HEK293 (cell line): ENCODE data around the gene ZNF367.

ENCODE experiments used
- HOXD13 ChIP-seq: sonication (generic); formaldehyde crosslinking; IDR thresholded peaks from 2 replicates; pipeline ENCODE4 v1.8.0; 2022; ENCODE audit warnings: missing genetic modification reagents, borderline replicate concordance
- KLF10 ChIP-seq: fragments of 450-650 bp; IDR thresholded peaks from 2 replicates; pipeline ENCODE4 v1.5.1; 2018; ENCODE audit warnings: missing biosample characterization, mild to moderate bottlenecking, missing genetic modification characterization
- KLF17 ChIP-seq: fragments of 450-650 bp; formaldehyde crosslinking; IDR thresholded peaks from 2 replicates; pipeline ENCODE4 v1.5.1; 2016; ENCODE audit warnings: missing biosample characterization, missing genetic modification characterization
- YY2 ChIP-seq: fragments of 450-650 bp; formaldehyde crosslinking; IDR thresholded peaks from 2 replicates; pipeline ENCODE4 v1.5.1; 2016; ENCODE audit warnings: missing biosample characterization, missing genetic modification characterization
- ZBTB10 ChIP-seq: fragments of 450-650 bp; formaldehyde crosslinking; IDR thresholded peaks from 2 replicates; pipeline ENCODE4 v1.5.1; 2016; ENCODE audit warnings: missing biosample characterization, missing genetic modification characterization
- ZFP41 ChIP-seq: fragments of 450-650 bp; formaldehyde crosslinking; IDR thresholded peaks from 2 replicates; pipeline ENCODE4 v1.5.1; 2016; ENCODE audit warnings: missing biosample characterization, missing genetic modification characterization, borderline replicate concordance
- ZFP69B ChIP-seq: fragments of 450-650 bp; formaldehyde crosslinking; IDR thresholded peaks from 2 replicates; pipeline ENCODE4 v1.5.1; 2016; ENCODE audit warnings: missing biosample characterization, missing genetic modification characterization
- ZIC2 ChIP-seq: fragments of 450-650 bp; formaldehyde crosslinking; IDR thresholded peaks from 2 replicates; pipeline ENCODE4 v1.5.1; 2016; ENCODE audit warnings: missing biosample characterization, missing genetic modification characterization
- ZNF202 ChIP-seq: fragments of 450-650 bp; formaldehyde crosslinking; IDR thresholded peaks from 2 replicates; pipeline ENCODE4 v1.5.1; 2016; ENCODE audit warnings: missing biosample characterization, missing genetic modification characterization, borderline replicate concordance
- ZNF211 ChIP-seq: fragments of 450-650 bp; formaldehyde crosslinking; IDR thresholded peaks from 2 replicates; pipeline ENCODE4 v1.5.1; 2016; ENCODE audit warnings: low read depth, missing biosample characterization, missing genetic modification characterization
- ZNF302 ChIP-seq: fragments of 450-650 bp; formaldehyde crosslinking; IDR thresholded peaks from 2 replicates; pipeline ENCODE4 v1.5.1; 2016; ENCODE audit warnings: missing biosample characterization, missing genetic modification characterization, low read depth
- ZNF350 ChIP-seq: fragments of 450-650 bp; formaldehyde crosslinking; IDR thresholded peaks from 2 replicates; pipeline ENCODE4 v1.5.0; 2017; ENCODE audit warnings: missing biosample characterization, mild to moderate bottlenecking, missing genetic modification characterization
- ZNF561 ChIP-seq: fragments of 450-650 bp; IDR thresholded peaks from 2 replicates; pipeline ENCODE4 v1.5.1; 2018; ENCODE audit warnings: missing biosample characterization, missing genetic modification characterization, borderline replicate concordance
- ZNF580 ChIP-seq: fragments of 450-650 bp; formaldehyde crosslinking; IDR thresholded peaks from 2 replicates; pipeline ENCODE4 v1.5.1; 2016; ENCODE audit warnings: missing biosample characterization, missing genetic modification characterization
- ZNF600 ChIP-seq: fragments of 450-650 bp; formaldehyde crosslinking; IDR thresholded peaks from 2 replicates; pipeline ENCODE4 v1.5.1; 2016; ENCODE audit warnings: missing biosample characterization, missing genetic modification characterization
- ZNF610 ChIP-seq: fragments of 450-650 bp; formaldehyde crosslinking; IDR thresholded peaks from 2 replicates; pipeline ENCODE4 v1.5.1; 2016; ENCODE audit warnings: missing biosample characterization, missing genetic modification characterization, borderline replicate concordance
- ZNF639 ChIP-seq: fragments of 450-650 bp; formaldehyde crosslinking; IDR thresholded peaks from 2 replicates; pipeline ENCODE4 v1.5.1; 2016; ENCODE audit warnings: missing biosample characterization, missing genetic modification characterization
- ZNF660 ChIP-seq: fragments of 450-650 bp; IDR thresholded peaks from 2 replicates; pipeline ENCODE4 v1.5.1; 2018; ENCODE audit warnings: missing biosample characterization, mild to moderate bottlenecking, missing genetic modification characterization
- ZNF747 ChIP-seq: fragments of 450-650 bp; formaldehyde crosslinking; IDR thresholded peaks from 2 replicates; pipeline ENCODE4 v1.5.1; 2016; ENCODE audit warnings: missing biosample characterization, missing genetic modification characterization
- ZSCAN30 ChIP-seq: fragments of 450-650 bp; IDR thresholded peaks from 2 replicates; pipeline ENCODE4 v1.5.1; 2018; ENCODE audit warnings: missing biosample characterization, mild to moderate bottlenecking, missing genetic modification characterization, moderate library complexity
- TF ChIP-seq, protein P1 (sequence below): fragments of 450-650 bp; formaldehyde crosslinking; IDR thresholded peaks from 2 replicates; pipeline ENCODE4 v1.5.1; 2016; ENCODE audit warnings: missing biosample characterization, missing genetic modification characterization
- TF ChIP-seq, protein P2 (sequence below): fragments of 450-650 bp; formaldehyde crosslinking; IDR thresholded peaks from 2 replicates; pipeline ENCODE4 v1.5.1; 2016; ENCODE audit warnings: missing biosample characterization, missing genetic modification characterization
- TF ChIP-seq, protein P3 (sequence below): fragments of 450-650 bp; formaldehyde crosslinking; IDR thresholded peaks from 2 replicates; pipeline ENCODE4 v1.5.1; 2017; ENCODE audit warnings: missing biosample characterization, missing genetic modification characterization
- TF ChIP-seq, protein P4 (sequence below): fragments of 450-650 bp; formaldehyde crosslinking; IDR thresholded peaks from 2 replicates; pipeline ENCODE4 v1.5.1; 2016; ENCODE audit warnings: missing biosample characterization, missing genetic modification characterization

ZNF367 gene

DNA sequence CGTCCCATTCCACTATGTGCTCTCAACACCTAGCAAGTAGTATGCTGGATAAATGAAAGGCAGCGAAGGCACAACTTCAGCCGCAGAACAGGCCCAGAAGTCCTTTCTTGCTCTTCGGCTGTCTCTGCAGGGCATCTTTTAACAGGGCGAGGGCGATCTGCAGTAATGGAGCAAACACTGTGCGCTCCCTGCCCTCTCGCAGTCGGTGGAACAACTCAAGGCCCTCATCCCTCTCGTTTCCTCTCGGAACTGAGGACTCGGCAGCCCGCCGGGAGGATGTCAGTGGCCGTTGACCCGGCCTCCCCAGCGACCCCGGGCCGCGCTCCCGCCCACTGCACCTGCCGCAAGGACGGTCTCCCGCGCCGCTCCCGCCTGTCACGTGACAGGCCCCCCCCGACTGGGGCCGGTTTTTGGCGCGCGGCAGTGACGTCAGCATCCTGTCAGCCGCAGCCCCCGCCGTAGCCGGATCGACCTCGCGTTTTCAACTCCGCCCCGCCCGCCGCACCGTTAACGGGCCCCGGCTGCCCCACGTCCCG is 1.1 kb downstream of the ZNF367 start (continued):
- TF ChIP-seq ZNF747 (tag by site-specific recombination) (no peak), ZNF561 (tag by site-specific recombination) (no peak), ZNF639 (tag by site-specific recombination) (0 out of 2 replicates have a peak, but pooled peaks have one; percentile 28), ZSCAN30 (tag by site-specific recombination) (no peak), KLF17 (tag by site-specific recombination) (peak; percentile 55; the same call in 1 of the 2 replicates), ZNF610 (tag by site-specific recombination) (0 out of 2 replicates have a peak, but pooled peaks have one; percentile 35), ZFP69B (0 out of 2 replicates have a peak, but pooled peaks have one; percentile 28), KLF10 (peak; percentile 78; the same call in 1 of the 2 replicates), ZNF350 (tag by site-specific recombination) (no peak), ZNF302 (tag by site-specific recombination) (no peak), YY2 (tag by site-specific recombination) (no peak), ZNF211 (tag by site-specific recombination) (no peak), ZNF580 (no peak), ZIC2 (tag by site-specific recombination) (peak; percentile 55), ZFP41 (tag by site-specific recombination) (no peak), ZNF600 (tag by site-specific recombination) (peak; percentile 21), ZNF202 (no peak), ZNF660 (tag by site-specific recombination) (0 out of 2 replicates have a peak, but pooled peaks have one; percentile 39), ZBTB10 (tag by site-specific recombination) (no peak), HOXD13 (peak; percentile 47; the same call in 1 of the 2 replicates)
- TF ChIP-seq, protein P1, sequence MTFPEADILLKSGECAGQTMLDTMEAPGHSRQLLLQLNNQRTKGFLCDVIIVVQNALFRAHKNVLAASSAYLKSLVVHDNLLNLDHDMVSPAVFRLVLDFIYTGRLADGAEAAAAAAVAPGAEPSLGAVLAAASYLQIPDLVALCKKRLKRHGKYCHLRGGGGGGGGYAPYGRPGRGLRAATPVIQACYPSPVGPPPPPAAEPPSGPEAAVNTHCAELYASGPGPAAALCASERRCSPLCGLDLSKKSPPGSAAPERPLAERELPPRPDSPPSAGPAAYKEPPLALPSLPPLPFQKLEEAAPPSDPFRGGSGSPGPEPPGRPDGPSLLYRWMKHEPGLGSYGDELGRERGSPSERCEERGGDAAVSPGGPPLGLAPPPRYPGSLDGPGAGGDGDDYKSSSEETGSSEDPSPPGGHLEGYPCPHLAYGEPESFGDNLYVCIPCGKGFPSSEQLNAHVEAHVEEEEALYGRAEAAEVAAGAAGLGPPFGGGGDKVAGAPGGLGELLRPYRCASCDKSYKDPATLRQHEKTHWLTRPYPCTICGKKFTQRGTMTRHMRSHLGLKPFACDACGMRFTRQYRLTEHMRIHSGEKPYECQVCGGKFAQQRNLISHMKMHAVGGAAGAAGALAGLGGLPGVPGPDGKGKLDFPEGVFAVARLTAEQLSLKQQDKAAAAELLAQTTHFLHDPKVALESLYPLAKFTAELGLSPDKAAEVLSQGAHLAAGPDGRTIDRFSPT (tag by site-specific recombination) = no peak
- TF ChIP-seq, protein P2, sequence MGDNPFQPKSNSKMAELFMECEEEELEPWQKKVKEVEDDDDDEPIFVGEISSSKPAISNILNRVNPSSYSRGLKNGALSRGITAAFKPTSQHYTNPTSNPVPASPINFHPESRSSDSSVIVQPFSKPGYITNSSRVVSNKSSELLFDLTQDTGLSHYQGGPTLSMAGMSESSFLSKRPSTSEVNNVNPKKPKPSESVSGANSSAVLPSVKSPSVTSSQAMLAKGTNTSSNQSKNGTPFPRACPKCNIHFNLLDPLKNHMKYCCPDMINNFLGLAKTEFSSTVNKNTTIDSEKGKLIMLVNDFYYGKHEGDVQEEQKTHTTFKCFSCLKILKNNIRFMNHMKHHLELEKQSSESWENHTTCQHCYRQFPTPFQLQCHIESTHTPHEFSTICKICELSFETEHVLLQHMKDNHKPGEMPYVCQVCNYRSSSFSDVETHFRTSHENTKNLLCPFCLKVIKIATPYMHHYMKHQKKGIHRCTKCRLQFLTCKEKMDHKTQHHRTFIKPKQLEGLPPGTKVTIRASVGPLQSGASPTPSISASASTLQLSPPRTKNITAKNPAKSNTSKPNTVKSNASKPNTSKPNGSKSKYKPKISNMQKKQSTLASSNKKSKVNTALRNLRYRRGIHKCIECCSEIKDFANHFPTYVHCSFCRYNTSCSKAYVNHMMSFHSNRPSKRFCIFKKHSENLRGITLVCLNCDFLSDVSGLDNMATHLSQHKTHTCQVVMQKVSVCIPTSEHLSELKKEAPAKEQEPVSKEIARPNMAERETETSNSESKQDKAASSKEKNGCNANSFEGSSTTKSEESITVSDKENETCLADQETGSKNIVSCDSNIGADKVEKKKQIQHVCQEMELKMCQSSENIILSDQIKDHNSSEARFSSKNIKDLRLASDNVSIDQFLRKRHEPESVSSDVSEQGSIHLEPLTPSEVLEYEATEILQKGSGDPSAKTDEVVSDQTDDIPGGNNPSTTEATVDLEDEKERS = no peak
- TF ChIP-seq, protein P3, sequence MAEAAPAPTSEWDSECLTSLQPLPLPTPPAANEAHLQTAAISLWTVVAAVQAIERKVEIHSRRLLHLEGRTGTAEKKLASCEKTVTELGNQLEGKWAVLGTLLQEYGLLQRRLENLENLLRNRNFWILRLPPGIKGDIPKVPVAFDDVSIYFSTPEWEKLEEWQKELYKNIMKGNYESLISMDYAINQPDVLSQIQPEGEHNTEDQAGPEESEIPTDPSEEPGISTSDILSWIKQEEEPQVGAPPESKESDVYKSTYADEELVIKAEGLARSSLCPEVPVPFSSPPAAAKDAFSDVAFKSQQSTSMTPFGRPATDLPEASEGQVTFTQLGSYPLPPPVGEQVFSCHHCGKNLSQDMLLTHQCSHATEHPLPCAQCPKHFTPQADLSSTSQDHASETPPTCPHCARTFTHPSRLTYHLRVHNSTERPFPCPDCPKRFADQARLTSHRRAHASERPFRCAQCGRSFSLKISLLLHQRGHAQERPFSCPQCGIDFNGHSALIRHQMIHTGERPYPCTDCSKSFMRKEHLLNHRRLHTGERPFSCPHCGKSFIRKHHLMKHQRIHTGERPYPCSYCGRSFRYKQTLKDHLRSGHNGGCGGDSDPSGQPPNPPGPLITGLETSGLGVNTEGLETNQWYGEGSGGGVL = peak; percentile 64
- TF ChIP-seq, protein P4, sequence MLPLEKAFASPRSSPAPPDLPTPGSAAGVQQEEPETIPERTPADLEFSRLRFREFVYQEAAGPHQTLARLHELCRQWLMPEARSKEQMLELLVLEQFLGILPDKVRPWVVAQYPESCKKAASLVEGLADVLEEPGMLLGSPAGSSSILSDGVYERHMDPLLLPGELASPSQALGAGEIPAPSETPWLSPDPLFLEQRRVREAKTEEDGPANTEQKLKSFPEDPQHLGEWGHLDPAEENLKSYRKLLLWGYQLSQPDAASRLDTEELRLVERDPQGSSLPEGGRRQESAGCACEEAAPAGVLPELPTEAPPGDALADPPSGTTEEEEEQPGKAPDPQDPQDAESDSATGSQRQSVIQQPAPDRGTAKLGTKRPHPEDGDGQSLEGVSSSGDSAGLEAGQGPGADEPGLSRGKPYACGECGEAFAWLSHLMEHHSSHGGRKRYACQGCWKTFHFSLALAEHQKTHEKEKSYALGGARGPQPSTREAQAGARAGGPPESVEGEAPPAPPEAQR (tag by site-specific recombination) = no peak
